ENCODE measurements around the gene CORO2A.

Gene CORO2A

GRCh38 chr9:98232926-98233325 lies 40.5 kb upstream of the CORO2A start:
- no peak for TF ChIP-seq CTCF (IDR thresholded peaks at IDR 0.05; ENCODE audit: low read depth, low read length)
- no peak overlapping the region for H3K4me3 ChIP-seq (ENCODE audit: low read depth, low read length)

- no peak for TF ChIP-seq CTCF (IDR thresholded peaks at IDR 0.05; ENCODE audit: low read depth, low read length)
These were observed 39.5 kb upstream of the CORO2A start for GRCh38 chr9:98231770-98232478.

GRCh38 chr9:98230789-98231188 lies 38.4 kb upstream of the CORO2A start:
- no peak for TF ChIP-seq CTCF (IDR thresholded peaks at IDR 0.05; ENCODE audit: low read depth, low read length)
- H3K4me3 ChIP-seq (ENCODE audit: low read depth, low read length), result no peak overlapping the region

More at GRCh38 chr9:98231770-98232478, 39.5 kb upstream of the CORO2A start:
- no peak overlapping the region for H3K4me3 ChIP-seq (ENCODE audit: low read depth, low read length)

GRCh38 chr9:98230304-98230703 lies 37.9 kb upstream of the CORO2A start:
- no peak for TF ChIP-seq CTCF (IDR thresholded peaks at IDR 0.05; ENCODE audit: low read depth, low read length)
- no peak overlapping the region for H3K4me3 ChIP-seq (ENCODE audit: low read depth, low read length)

- TF ChIP-seq CTCF (IDR thresholded peaks at IDR 0.05; ENCODE audit: low read depth, low read length), result no peak
- H3K4me3 ChIP-seq (ENCODE audit: low read depth, low read length), result no peak overlapping the region
These were observed 37.2 kb upstream of the CORO2A start for GRCh38 chr9:98229620-98230019.

- TF ChIP-seq CTCF (IDR thresholded peaks at IDR 0.05; ENCODE audit: low read depth, low read length), result no peak
These were observed 36.6 kb upstream of the CORO2A start for GRCh38 chr9:98229090-98229395.

GRCh38 chr9:98228392-98229089 lies 36.1 kb upstream of the CORO2A start:
- H3K4me3 ChIP-seq (ENCODE audit: low read depth, low read length), result no peak overlapping the region
- TF ChIP-seq CTCF (IDR thresholded peaks at IDR 0.05; ENCODE audit: low read depth, low read length), result no peak

More at GRCh38 chr9:98229090-98229395, 36.6 kb upstream of the CORO2A start:
- H3K4me3 ChIP-seq (ENCODE audit: low read depth, low read length), result no peak overlapping the region
